Brain microvascular endothelial cell (primary cell): Measurements from ENCODE around the gene ATP6V0A1.
"Not testable (repeated sequence)": the region's sequence is repeated elsewhere in the genome, so short reads cannot be mapped to it uniquely, and the experiment has no call there.

Experiments
- DNase-seq: peaks from one replicate; pipeline ENCODE4 v3.0.0-alpha.2; 2020
- H3K27ac ChIP-seq: fragments of 250-450 bp; sonication (Bioruptor Pico); 2 replicates; pipeline ENCODE4 v1.5.1; 2020; ENCODE audit warnings: mild to moderate bottlenecking, moderate library complexity
- H3K27me3 ChIP-seq: fragments of 250-450 bp; sonication (Bioruptor Pico); replicated peaks from 2 replicates; pipeline ENCODE4 v1.5.1; 2020; ENCODE audit warnings: mild to moderate bottlenecking
- H3K36me3 ChIP-seq: fragments of 250-450 bp; sonication (Bioruptor Pico); replicated peaks from 2 replicates; pipeline ENCODE4 v1.5.1; 2020; ENCODE audit warnings: mild to moderate bottlenecking
- H3K4me3 ChIP-seq: 2 replicates; pipeline ENCODE4 v1.5.1; 2011; ENCODE audit warnings: low read depth, mild to moderate bottlenecking, control low read depth, low read length, moderate library complexity
- CTCF ChIP-seq: IDR thresholded peaks from 2 replicates; pipeline ENCODE4 v1.5.1; 2011; ENCODE audit warnings: low read depth, mild to moderate bottlenecking, moderate library complexity, low read length, control low read depth, inconsistent platforms; ENCODE audit errors: missing control alignments
- in situ Hi-C: cut with HindIII; loops from 2 replicates; pipeline ENCODE4 v1.10.0; 2017; ENCODE audit warnings: low sequenced_read_pairs, low pct_ligation_motif_present

ATP6V0A1 gene

GRCh38 chr17:42431758-42432161, 26.9 kb upstream of the ATP6V0A1 start:
- no peak for DNase-seq
- in situ Hi-C loops, result no loop called here
- H3K27ac ChIP-seq, result no peak overlapping the region

GRCh38 chr17:42436391-42436790, 22.3 kb upstream of the ATP6V0A1 start:
- H3K27ac ChIP-seq, result peak overlapping the region; percentile 63
- in situ Hi-C loops, result no loop called here
- H3K4me3 ChIP-seq, result no peak overlapping the region
- no peaks in the 10 kb centered on the region for H3K36me3 ChIP-seq
- no peak for TF ChIP-seq CTCF
- DNase-seq, result peak; percentile 94
- no peaks in the 10 kb centered on the region for H3K27me3 ChIP-seq

More at GRCh38 chr17:42431758-42432161, 26.9 kb upstream of the ATP6V0A1 start:
- TF ChIP-seq CTCF, result no peak
- no peaks in the 10 kb centered on the region for H3K36me3 ChIP-seq
- no peaks in the 10 kb centered on the region for H3K27me3 ChIP-seq
- H3K4me3 ChIP-seq, result no peak overlapping the region

GRCh38 chr17:42438600-42439567, 19.8 kb upstream of the ATP6V0A1 start:
- H3K36me3 ChIP-seq, result no peaks in the 10 kb centered on the region
- TF ChIP-seq CTCF, result peak; percentile 71
- no peak overlapping the region for H3K27ac ChIP-seq
- H3K4me3 ChIP-seq, result no peak overlapping the region
- H3K27me3 ChIP-seq, result no peaks in the 10 kb centered on the region
- in situ Hi-C loops, result no loop called here
- peak; percentile 54 for DNase-seq

GRCh38 chr17:42441371-42442195, 17.1 kb upstream of the ATP6V0A1 start:
- TF ChIP-seq CTCF, result no peak
- Histone ChIP-seq H3K27ac (no peak overlapping the region), H3K36me3 (no peaks in the 10 kb centered on the region), H3K4me3 (no peak overlapping the region), H3K27me3 (no peaks in the 10 kb centered on the region)
- DNase-seq, result no peak
- in situ Hi-C loops, result no loop called here

- H3K27me3 ChIP-seq, result no peaks in the 10 kb centered on the region
- no peak for DNase-seq
- no peak overlapping the region for H3K4me3 ChIP-seq
- no peak for TF ChIP-seq CTCF
- in situ Hi-C loops, result no loop called here
- H3K27ac ChIP-seq, result no peak overlapping the region
- no peaks in the 10 kb centered on the region for H3K36me3 ChIP-seq
Measured at GRCh38 chr17:42442196-42442565, 16.5 kb upstream of the ATP6V0A1 start.

- in situ Hi-C loops, H3K4me3 ChIP-seq, H3K27me3 ChIP-seq, H3K36me3 ChIP-seq, DNase-seq, H3K27ac ChIP-seq: not testable (repeated sequence)
Measured at GRCh38 chr17:42449176-42449575, 9.5 kb upstream of the ATP6V0A1 start.

- H3K4me3 ChIP-seq, in situ Hi-C loops, H3K36me3 ChIP-seq, DNase-seq, H3K27ac ChIP-seq, H3K27me3 ChIP-seq: not testable (repeated sequence)
Measured at GRCh38 chr17:42449838-42450237, 8.8 kb upstream of the ATP6V0A1 start.

- in situ Hi-C loops, H3K27ac ChIP-seq, DNase-seq, H3K27me3 ChIP-seq, H3K4me3 ChIP-seq, H3K36me3 ChIP-seq: not testable (repeated sequence)
Measured at GRCh38 chr17:42451270-42451669, 7.4 kb upstream of the ATP6V0A1 start.
